GM18861 (cell line): Measurements from ENCODE around the gene TNFRSF25.

Experiments used
- ATAC-seq: cut with Tn5 transposase; IDR thresholded peaks from one replicate; pipeline ENCODE4 v1.9.1; 2021; ENCODE audit not compliant: unreplicated experiment

TNFRSF25 gene

GRCh38 chr1:6466023-6466422, at the start of gene TNFRSF25:
Gene TNFRSF25 (minus strand): TSS chr1:6466173. CDS start chr1:6466107, 66 bp downstream.
- no peak for ATAC-seq

- no peak for ATAC-seq
Observed at GRCh38 chr1:6515771-6516170, 49.8 kb upstream of the TNFRSF25 start.

GRCh38 chr1:6513320-6513801, 47.4 kb upstream of the TNFRSF25 start:
- no peak for ATAC-seq

- no peak for ATAC-seq
Observed at GRCh38 chr1:6512908-6513280, 46.9 kb upstream of the TNFRSF25 start.

DNA sequence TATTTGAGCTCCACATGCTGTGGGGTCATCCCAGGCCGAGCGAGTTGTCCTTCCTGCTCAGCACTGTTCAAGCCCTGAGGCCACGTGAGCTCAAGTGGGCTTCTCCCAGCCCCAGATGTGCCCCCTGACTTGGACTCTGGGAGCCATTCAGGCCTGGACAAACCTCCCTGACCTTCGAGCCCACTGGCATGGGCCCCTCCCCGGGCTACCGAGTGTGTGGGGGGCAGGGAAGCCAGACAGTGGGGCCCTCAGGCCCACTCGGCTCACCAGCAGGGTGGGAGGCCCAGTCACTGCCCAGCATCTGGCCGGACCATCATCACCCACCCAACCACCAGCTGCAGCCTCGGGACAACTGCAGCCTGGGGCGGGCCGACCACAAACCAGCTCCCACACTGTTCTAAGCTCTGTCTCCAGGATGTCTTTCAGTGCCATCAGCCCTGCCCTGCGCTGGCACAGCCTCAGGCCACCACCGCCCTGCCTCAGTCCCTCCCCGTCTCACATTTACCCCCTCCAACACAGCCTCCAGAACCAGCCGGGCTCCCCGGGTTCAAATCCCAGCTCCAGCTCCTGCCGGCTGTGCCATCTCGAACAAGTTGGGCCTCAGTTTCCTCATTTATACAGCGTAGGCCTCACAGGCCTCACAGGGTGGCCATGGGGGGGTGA, 46.4 kb upstream of the TNFRSF25 start:
- ATAC-seq = no peak

GRCh38 chr1:6511561-6512244, 45.7 kb upstream of the TNFRSF25 start:
- no peak for ATAC-seq

DNA sequence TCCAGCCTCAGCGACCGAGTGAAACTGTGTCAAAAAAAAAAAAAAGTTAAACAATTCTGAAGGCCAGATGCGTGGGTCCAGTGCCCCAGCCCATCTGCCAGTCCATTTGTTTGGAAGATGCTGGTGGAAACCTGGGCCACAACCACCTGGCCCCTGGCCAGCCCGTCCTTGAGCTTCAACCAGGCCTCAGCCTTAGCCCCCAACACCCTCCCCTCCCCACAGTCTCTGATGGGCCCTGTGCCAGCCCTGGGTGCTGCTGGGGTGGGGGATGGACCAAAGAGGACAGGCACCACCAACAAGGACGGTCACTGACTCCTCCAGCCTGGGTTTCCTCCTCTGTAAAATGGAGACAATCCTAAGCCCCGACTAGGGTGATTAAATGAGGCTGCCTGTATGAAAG, 45.1 kb upstream of the TNFRSF25 start:
- no peak for ATAC-seq

GRCh38 chr1:6510493-6510892, 44.5 kb upstream of the TNFRSF25 start:
- no peak for ATAC-seq

GRCh38 chr1:6509919-6510291, 43.9 kb upstream of the TNFRSF25 start:
- ATAC-seq = no peak

GRCh38 chr1:6509220-6509918, 43.4 kb upstream of the TNFRSF25 start:
- no peak for ATAC-seq

DNA sequence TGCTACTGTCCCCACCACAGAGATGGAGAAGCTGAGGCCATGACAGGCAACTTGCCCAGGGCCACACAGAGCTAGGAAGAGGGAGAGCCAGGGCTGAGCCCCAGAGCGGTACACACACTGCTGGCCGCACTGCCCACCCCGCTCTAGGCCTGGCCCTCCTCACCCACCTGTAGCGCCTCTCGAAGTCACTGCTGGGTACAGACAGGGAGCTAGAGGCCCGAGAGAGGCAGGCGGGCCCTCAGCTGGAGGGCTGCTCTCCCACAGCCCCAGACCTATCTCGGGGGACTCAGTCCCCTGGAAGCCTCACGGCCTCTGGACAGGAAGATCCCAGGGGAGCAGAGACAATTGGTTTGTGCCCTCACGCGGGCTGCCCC, 42.8 kb upstream of the TNFRSF25 start:
- ATAC-seq = no peak

DNA sequence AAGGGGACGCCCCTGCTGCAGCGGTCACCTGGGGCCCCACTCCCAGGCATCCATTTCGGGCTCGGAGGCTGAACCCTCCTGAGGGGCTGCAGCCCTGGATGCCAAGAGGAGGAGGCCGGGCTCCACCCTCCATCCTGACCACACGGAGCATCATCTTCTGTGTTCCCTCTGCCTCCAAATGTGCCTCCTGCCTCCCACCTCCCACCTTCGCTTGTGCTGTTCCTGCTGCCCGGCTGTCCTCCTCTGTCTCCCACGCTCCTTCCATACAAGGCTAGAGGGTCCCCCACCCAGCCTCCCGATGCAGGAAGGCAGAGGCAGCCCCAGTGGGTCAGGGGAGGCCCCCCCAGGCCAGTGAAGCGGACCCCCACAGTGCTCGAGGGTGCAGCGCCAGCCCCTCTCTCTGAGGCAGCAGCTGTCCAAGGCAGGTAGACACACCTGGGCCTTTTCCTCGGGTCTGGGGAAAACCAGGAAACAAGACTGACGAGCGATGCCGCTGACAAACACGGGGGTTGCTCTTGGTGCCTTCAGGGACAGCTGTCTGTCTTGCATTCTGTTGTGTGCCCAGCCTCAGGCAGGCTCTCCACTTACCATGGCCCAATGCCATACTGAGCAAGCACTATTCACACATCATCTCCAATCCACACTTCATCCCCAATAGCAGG, 42.3 kb upstream of the TNFRSF25 start:
- ATAC-seq = no peak

GRCh38 chr1:6507461-6507911, 41.5 kb upstream of the TNFRSF25 start:
- ATAC-seq = no peak

GRCh38 chr1:6507037-6507428, 41.1 kb upstream of the TNFRSF25 start:
- ATAC-seq = no peak

- no peak for ATAC-seq
Observed at GRCh38 chr1:6506210-6507036, 40.5 kb upstream of the TNFRSF25 start.

- ATAC-seq = no peak
Observed at GRCh38 chr1:6505367-6506209, 39.6 kb upstream of the TNFRSF25 start.

DNA sequence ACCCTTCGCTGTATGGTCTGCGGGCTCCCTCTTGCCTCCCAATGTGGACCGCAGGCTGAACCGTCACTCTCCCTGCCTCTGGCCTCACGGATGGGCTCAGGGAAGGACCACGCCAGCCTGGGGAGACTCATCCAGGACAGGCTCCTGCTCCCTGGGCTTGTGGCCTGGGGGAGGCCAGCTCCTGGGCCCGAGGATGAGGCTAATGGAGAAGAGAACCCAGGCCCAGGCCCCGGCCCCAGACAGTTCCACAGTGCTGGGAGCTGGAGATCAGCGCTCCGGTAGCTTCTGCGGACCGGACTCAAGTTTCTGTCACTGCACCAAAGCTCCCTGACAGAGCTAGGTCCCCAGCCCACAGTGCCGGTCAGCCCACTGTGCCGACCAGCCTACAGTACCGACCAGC, 38.9 kb upstream of the TNFRSF25 start:
- no peak for ATAC-seq

GRCh38 chr1:6503884-6504602, 38.1 kb upstream of the TNFRSF25 start:
- ATAC-seq = no peak
